ENCODE measurements around the gene TJP3. TPM values are rescaled to one million over a fixed set of nuclear protein-coding genes. Genes with fewer than 3 reads are reported as not detected.

Gene TJP3
- total and polyA plus RNA-seq, 4 donors: 18.4 to 57.8 (median 49.6) TPM

DNA sequence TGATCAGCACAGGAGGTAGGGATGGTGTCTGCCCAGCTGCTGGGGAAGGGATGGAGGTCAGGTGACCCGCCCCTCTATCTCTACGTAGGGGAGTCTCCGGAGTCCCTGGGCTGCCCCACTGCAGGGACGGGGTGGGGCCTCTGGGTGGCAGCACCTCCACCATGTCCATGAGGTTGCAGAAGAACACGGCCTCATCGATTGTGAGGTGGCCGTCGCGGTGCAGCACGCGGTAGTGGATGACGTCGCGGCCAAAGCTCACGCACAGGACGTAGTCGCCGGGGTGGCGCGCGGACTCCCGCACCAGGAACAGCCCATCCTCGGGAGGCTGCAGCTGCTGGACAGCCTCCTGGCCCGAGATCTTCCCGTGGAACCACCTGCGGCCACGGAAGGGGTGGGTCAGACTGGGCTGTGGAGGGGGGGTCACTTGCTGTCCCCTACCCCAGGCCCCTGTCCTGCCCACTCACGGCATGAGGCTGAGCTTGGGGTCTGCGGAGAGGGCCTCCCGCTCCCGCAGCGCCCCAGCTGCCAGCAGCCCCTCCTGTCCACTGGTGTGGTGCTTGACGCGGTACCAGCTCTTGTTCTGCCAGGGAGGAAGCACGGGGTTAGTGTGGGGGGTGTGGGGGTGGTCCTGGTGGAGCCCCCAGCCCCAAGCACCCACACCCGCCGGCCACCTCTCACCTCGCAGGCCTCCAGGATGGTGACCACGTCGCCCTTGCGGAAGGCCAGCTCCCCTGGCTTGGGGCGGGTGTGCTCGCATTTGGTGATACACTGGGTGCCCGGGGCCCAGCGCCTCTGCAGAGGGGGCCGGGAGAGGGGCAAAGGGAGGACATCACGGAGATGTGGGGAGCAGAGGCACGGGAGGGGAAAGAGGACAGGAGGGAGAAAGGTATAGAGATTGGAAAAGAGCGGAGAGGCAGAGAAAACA is 75.7 kb downstream of the TJP3 start:
- TF ChIP-seq, protein P1, sequence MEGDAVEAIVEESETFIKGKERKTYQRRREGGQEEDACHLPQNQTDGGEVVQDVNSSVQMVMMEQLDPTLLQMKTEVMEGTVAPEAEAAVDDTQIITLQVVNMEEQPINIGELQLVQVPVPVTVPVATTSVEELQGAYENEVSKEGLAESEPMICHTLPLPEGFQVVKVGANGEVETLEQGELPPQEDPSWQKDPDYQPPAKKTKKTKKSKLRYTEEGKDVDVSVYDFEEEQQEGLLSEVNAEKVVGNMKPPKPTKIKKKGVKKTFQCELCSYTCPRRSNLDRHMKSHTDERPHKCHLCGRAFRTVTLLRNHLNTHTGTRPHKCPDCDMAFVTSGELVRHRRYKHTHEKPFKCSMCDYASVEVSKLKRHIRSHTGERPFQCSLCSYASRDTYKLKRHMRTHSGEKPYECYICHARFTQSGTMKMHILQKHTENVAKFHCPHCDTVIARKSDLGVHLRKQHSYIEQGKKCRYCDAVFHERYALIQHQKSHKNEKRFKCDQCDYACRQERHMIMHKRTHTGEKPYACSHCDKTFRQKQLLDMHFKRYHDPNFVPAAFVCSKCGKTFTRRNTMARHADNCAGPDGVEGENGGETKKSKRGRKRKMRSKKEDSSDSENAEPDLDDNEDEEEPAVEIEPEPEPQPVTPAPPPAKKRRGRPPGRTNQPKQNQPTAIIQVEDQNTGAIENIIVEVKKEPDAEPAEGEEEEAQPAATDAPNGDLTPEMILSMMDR (IDR thresholded peaks at IDR 0.05; ENCODE audit: control extremely low read depth, extremely low read depth): no peak
- H3K9me3 ChIP-seq (ENCODE audit: control insufficient read depth in 4 of 4, insufficient read depth in 3 of 4, low read length in 3 of 4): peaks cover 0 to 24% (median 13%) of the 10 kb centered on the region in 4 donors
- WGBS, 2 donors: 80 to 86% methylated on average over 39 to 49 of the region's 49 CpGs
- H3K36me3 ChIP-seq (ENCODE audit: control insufficient read depth in 4 of 4, insufficient read depth in 4 of 4, low read length in 4 of 4): no peaks in the 10 kb centered on the region
- no peak overlapping the region for H3K27ac ChIP-seq (ENCODE audit: low read depth in 1 of 2, low read length in 1 of 2)
- DNase-seq (no peak), ATAC-seq (ENCODE audit: insufficient read depth, low FRiP score) (no peak)
- no peaks in the 10 kb centered on the region for H3K4me1 ChIP-seq (ENCODE audit: control insufficient read depth in 5 of 5, insufficient read depth in 5 of 5, low read length in 5 of 5)
- no peak overlapping the region for H3K4me3 ChIP-seq
- H3K27me3 ChIP-seq (ENCODE audit: control insufficient read depth in 3 of 3, insufficient read depth in 3 of 3, low read length in 2 of 3): peaks cover 0 to 16% (median 7%) of the 10 kb centered on the region in 3 donors
- no peak overlapping the region for H3K9ac ChIP-seq (ENCODE audit: insufficient read depth in 1 of 2, low read length in 2 of 2)

DNA sequence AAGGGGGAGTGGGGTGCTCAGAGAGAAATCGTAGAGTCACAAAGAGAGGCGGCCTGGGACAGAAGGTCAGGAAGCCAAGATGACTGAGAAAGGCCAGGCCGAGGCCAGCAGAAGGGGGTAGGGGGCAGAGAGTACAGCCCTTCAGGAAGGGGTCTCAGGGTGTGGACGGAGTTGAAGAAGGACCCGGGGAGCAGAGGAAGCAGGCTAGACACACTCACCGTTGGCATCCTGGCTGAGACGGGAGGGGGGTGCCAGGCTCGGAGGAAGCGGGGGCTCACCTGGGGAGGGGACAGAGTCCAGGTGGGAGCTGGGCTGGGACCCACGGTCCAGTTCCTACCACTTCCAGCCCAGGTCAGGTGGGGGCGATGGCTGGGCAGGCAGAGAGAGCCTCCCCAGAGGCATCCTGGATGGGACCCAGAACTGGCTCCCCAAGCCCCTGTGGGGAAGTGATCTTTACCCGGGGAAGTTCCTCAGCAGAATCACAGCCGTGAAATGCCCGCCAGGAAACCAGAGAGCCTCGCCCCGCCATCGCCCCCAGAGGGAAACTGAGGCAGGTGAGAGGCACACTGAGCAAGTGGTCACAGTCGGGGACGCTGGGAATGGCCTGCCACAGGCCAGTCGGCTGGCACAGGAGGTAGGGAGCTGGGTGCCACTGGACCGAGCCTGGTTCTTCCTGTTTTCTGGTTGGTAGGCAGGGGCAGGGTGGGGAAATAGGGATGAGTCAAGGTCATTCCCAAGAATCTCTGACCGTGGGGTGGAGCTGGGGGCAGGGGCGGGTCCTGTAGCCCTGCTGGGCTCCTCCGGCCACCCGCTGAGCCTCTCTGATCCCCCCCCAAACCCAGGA is 76.6 kb downstream of the TJP3 start:
- no peaks in the 10 kb centered on the region for H3K36me3 ChIP-seq (ENCODE audit: control insufficient read depth in 4 of 4, insufficient read depth in 4 of 4, low read length in 4 of 4)
- H3K4me1 ChIP-seq (ENCODE audit: control insufficient read depth in 5 of 5, insufficient read depth in 5 of 5, low read length in 5 of 5): no peaks in the 10 kb centered on the region
- H3K27me3 ChIP-seq (ENCODE audit: control insufficient read depth in 3 of 3, insufficient read depth in 3 of 3, low read length in 2 of 3): peaks cover 0 to 16% (median 7%) of the 10 kb centered on the region in 3 donors
- no peak overlapping the region for H3K9ac ChIP-seq (ENCODE audit: insufficient read depth in 1 of 2, low read length in 2 of 2)
- no peak for ATAC-seq (ENCODE audit: insufficient read depth, low FRiP score)
- H3K27ac ChIP-seq (ENCODE audit: low read depth in 1 of 2, low read length in 1 of 2): no peak overlapping the region
- H3K9me3 ChIP-seq (ENCODE audit: control insufficient read depth in 4 of 4, insufficient read depth in 3 of 4, low read length in 3 of 4): peaks cover 0 to 24% (median 13%) of the 10 kb centered on the region in 4 donors
- no peak for DNase-seq
- TF ChIP-seq, protein P1 (IDR thresholded peaks at IDR 0.05; ENCODE audit: control extremely low read depth, extremely low read depth): no peak
- peak overlapping the region; percentile 14 for H3K4me3 ChIP-seq
- 22 to 23% methylated on average over 24 to 25 of the region's 25 CpGs for WGBS, 2 donors

DNA sequence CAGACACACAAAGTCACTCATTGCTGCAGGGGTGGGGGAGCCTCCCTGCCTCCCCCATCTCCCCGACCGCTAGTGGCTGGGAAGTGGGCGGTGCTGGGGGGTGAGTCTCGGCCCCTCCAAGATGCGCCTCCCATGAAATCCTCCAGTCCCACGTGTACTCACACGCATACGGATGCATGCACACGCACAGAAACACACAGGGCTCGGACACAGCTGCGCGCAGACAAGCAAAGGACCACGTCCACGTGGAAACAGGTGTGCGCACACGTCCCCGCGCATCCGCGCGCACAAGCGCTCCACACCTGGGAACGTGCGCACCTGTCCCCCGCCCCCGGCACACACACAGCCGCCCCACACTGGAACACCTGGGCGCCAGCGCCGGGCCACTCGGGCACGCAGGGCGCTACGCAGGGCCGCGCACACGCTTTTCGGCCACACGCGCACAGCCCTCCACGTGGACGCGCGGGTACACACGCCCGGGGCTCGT is 77.3 kb downstream of the TJP3 start:
- H3K4me1 ChIP-seq (ENCODE audit: control insufficient read depth in 5 of 5, insufficient read depth in 5 of 5, low read length in 5 of 5): no peaks in the 10 kb centered on the region
- H3K36me3 ChIP-seq (ENCODE audit: control insufficient read depth in 4 of 4, insufficient read depth in 4 of 4, low read length in 4 of 4): no peaks in the 10 kb centered on the region
- ATAC-seq (ENCODE audit: insufficient read depth, low FRiP score) (no peak), DNase-seq (no peak)
- no peak overlapping the region for H3K9ac ChIP-seq (ENCODE audit: insufficient read depth in 1 of 2, low read length in 2 of 2)
- H3K9me3 ChIP-seq (ENCODE audit: control insufficient read depth in 4 of 4, insufficient read depth in 3 of 4, low read length in 3 of 4): peaks cover 0 to 24% (median 13%) of the 10 kb centered on the region in 4 donors
- H3K27me3 ChIP-seq (ENCODE audit: control insufficient read depth in 3 of 3, insufficient read depth in 3 of 3, low read length in 2 of 3): peaks cover 0 to 16% (median 7%) of the 10 kb centered on the region in 3 donors
- TF ChIP-seq, protein P1 (IDR thresholded peaks at IDR 0.05; ENCODE audit: control extremely low read depth, extremely low read depth): no peak
- peak overlapping the region in 1 of 2 donors; percentile 32 for H3K27ac ChIP-seq (ENCODE audit: low read depth in 1 of 2, low read length in 1 of 2)
- 1% methylated on average over 41 to 47 of the region's 47 CpGs for WGBS, 2 donors
- H3K4me3 ChIP-seq: peak overlapping the region; percentile 66

Data from lung (tissue), 12 donors.